Activated CD4-positive, CD25-positive, alpha-beta regulatory T cell treated with anti-CD3 and anti-CD28 coated beads, Interleukin-2, amount 50 U/mL, for 16 hours (primary cell): ENCODE data around the gene NOBOX.
"Not testable (repeated sequence)": the region's sequence is repeated elsewhere in the genome, so short reads cannot be mapped to it uniquely, and the experiment has no call there.

Experiments
- DNase-seq: peaks from one replicate; pipeline ENCODE4 v3.0.0-alpha.2; 2020; ENCODE audit warnings: low read depth, low spot score

NOBOX gene

DNA sequence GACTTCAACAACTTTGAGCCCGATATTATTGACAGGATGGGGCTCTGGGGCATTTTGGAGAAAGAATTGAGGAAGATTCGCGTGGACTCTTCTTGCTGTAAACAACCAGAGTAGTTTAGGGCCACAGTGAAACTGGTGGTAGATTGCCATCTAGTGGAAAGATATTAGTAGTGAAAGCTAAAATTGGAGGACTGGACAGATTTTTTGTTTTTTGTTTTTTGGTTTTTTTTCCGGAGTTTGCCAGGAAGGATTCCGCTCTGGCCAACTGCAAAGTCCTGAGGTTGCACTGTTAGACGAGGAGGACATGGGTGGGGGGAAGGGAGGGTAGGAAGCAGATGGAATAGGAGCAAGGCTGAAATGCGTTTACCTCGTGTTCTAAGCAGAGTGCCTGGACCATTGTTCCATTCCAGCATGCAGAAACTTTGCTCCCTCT is 11.7 kb downstream of the NOBOX start:
- DNase-seq = no peak

DNA sequence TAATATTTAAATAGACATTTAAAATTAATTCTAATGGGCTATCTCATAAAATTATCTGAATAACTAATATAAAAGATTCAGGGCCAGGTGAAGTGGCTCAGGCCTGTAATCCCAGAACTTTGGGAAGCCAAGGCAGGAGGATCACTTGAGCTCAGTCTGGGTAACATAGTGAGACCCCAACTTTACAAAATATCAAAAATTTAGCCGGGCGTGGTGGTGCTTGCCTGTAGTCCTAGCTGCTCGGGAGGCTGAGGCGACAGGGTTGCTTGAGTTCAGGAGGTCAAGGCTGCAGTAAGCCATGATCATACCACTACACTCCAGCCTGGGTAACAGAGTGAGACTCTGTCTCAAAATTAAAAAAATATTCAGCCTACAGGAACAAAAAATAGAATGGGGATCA is 12.5 kb downstream of the NOBOX start:
- no peak for DNase-seq

DNA sequence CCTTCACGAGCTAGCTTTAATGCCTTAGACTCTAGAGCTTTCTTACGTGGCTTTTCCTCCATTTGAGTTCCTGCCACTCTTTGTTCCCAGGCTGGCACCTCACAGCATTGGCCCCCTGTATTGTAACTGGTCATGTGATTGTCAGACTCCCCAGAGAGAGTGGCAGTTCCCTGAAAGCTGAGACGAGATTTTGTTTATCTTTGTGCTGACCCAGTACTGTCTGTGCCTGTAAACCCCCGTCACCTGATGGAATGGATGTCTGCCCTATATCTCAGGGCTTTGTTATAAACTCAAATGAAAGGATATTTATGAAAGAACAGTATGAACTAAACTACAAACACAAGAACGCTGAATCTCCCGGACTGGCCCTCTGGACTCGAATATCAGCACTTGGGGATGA is 13.0 kb downstream of the NOBOX start:
- DNase-seq = no peak

DNA sequence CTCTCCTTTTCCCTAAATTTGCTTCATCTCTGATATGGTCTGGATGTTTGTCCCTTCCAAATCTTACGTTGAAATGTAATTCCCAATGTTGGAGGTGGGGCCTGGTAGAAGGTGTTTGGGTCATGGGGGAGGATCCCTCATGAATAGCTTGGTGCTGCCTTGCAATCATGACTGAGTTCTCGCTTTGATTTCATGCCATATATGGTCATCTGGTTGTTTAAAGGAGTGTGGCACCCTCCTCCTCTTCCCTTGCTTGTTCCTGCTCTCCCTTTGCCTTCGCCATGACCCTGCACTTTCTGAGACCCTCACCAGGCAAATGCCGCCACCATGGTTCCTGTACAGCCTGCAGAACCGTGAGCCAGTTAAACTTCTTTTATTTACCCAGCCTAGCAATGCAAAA is 14.5 kb downstream of the NOBOX start:
- DNase-seq = no peak

DNA sequence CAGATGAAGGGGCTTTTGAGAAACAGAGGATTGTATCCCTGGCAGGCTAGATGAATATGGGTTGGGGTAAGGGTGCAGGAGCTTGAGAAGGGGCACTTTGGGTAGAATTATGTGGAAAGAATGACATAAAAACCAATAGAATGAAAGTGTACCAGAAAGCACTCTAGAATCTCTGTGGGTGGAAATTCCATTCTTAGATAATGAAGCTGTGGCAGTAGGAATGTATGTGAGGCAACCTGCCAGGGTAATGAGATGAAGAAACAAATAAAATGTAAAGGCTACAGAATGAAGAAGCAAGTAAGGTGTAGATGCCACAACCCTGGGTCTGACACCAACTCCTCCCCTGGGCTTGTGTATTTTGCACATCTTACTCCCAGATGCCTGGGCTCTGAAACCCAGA is 16.8 kb downstream of the NOBOX start:
- DNase-seq = no peak

DNA sequence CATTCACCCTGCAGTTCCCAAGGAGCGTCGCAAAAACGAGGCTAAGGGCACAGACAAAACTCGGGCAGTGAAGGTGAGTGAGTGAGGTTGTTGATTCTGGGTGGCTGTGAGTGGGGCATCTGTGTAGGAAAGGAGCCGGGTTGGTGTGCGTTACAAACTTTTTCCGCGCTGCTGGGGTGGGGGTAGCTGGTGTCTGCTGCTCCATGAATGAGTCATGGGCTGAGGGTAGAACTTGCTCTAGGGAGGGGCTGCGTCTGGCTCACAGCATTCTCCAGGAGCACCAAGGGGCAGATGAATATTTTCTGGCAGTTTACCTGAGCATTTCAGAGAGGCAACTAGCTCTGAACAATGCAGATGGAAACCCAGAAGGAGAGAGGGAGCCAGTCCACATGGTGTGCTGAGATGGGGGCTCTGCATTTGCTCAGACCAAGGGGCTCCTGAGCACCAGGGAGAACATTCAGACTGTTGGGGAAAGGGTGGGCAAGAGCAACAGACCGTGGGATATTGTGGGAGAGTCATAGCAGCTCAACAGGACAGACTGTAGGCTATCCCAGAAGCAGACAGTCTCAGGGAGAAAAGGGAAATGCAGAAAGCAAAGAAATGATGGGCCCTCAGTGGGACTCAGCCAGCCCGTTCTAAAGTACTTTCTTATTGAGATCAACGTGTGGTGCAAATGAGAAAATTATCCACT is 18.8 kb downstream of the NOBOX start:
- no peak for DNase-seq

DNA sequence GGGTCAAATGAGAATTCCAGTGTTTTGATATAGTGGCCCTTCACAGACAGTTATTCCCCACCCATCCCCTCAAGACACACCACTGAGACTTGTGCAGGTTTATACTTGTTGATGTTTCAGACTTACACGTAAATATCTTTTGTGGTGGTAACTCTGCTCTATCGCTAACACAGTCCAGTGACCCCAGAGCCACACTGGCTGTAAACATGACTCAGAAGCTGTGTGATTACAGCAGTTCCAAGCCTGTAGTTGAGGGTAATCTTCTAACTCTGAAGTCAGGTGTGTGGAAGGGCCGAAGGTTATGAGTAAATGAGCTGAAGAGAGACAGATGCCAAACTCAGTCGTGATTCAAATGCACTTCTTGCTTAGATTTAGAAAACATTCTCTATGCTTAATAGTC is 19.4 kb downstream of the NOBOX start:
- DNase-seq = no peak

DNA sequence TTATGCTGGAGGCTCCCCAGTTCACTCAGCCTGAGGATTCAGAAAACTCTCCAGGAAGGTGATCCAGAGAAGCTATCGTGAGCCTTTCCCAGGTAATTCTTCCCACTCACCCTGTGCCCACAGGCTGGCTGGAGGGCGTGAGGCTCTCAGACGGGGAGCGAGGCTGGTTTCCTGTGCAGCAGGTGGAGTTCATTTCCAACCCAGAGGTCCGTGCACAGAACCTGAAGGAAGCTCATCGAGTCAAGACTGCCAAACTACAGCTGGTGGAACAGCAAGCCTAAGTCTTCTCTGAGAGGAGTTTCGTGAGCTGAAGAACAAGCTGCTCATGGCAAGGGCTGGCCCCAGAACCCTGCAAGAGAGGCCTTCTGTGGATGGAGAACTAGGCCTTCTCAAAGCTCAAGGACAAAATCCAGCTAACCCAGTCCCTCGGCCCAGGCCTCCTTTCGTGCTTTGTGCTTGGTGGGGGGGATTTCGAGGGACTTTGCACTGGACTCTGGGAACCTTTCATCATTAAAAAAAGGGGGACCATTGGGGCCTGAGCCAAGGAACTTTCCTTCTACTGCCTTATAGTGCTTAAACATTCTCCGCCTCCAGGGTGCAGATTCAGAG is 23.6 kb downstream of the NOBOX start:
- DNase-seq = no peak

DNA sequence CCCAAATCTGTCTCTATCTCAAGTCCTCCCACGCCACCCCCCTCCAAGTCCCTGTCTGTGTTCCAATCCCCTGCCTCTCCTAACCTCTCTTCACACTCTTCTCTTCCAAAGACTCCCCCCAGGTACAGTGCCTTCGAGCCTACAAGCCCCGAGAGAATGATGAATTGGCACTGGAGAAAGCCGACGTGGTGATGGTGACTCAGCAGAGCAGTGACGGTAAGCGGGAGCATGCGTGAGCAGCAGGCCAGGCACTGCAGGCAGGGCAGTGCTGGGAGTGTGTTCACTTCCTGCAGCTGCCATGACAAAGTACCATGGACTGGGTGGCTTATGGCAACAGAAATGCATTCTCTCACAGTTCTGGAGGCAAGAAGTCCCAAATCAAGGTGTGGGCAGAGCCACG is 24.8 kb downstream of the NOBOX start:
- DNase-seq = no peak

DNA sequence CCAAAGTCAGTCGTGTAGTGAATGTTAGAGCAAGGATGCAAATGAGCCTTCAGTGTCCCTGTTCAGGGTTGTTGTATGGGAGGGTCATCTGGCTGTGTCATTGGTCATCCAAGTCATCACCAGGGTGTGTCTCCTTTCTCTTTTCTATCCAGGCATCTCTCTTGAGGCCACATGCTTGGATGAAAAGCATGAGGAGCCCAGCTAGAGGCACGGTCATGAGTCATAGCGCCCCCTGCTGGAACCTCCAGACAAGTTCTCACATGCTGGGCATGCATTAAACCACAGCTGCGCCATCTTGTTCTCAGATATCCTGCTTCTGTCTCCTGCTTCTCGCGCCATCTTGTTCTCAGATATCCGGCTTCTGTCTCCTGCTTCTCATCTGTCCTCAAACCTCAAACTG is 34.3 kb downstream of the NOBOX start:
- not testable (repeated sequence) for DNase-seq

DNA sequence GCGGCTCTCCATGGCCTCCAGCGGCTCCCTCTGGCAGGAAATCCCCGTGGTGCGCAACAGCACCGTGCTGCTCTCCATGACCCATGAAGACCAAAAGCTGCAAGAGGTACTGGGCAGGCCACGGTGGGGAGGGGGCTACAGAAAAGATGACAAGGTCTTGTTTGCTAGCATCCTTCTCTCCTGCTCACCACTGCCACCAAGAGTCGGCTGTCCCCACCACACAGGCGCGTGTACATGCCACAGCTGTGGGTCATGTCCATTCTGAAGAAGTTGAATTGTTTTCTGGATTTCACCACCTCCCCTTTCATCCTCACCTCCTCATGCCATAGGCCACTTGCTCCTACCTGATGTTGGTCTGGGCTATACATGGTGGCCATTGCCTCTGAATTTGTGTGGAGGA is 36.2 kb downstream of the NOBOX start:
- not testable (repeated sequence) for DNase-seq

DNA sequence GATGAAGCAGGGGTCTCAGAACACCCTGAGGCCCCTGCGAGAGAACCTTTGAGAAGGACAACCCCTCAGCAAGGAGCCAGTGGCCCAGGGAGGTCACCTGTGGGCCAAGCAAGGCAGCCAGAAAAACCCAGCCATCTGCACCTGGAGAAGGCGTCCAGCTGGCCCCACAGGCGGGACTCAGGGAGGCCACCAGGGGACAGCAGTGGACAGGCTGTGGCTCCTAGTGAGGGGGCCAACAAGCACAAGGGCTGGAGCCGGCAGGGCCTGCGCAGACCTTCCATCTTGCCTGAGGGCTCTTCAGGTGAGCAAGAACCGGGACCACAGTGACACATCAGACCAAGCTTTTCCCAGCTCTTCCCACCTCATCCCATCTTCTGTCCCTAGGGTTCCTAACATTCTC is 38.0 kb downstream of the NOBOX start:
- DNase-seq = not testable (repeated sequence)

DNA sequence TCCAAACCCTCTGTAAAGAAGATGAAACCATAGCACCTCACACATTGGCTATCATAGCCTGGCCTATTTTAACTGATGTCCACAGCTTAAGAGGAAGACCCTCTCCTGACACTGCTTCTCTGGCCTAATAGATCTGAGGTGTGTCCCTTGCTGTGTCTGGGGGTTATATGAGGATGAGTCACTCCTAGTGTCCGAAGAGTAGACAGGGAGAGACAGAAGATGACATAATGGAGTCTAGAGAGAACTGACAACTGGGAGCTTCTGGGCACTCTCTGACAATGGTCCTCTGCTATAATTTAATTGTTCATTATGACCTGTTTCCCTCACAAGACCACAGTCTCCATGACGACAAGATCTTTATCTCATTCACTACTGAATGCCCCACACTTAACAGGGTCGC is 41.4 kb downstream of the NOBOX start:
- DNase-seq = not testable (repeated sequence)

DNA sequence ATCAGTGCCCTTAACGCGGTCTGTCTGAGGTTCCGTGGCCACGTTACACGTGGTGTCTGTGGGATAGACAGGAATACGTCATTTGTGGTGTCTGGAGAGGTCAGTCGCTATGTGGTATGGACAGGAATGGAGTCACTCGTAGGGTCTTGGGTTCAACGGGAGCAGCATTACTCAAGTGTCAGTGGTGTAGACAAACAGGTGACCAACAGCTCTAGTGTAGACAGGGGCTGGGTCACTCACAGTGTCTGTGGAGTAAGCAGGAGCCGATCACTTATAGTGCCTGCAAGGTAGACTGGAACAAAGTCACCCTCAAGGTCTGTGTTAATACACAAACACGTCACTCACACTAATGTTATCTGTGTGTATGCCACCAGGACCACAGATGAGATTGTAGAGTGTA is 46.6 kb downstream of the NOBOX start:
- DNase-seq = not testable (repeated sequence)

DNA sequence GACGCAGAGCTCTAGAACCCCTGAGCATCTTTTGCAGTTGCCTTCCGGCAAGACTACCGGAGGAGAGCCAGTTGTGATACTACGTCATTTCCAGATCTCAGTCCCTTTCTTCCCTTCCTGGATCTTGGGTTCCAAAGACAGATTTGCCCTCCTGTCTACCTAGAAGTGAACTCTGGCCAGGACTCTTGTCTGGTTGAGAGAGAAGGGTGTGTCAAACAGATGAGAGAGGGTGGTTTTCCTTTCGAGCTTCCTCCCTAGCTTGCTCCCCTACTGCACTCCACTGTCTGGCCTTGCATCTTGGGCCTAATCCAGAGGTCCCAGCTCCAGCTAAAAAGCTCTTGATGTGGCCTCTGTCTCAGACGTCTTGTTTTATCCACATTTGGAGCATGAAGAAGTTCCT is 47.3 kb downstream of the NOBOX start:
- not testable (repeated sequence) for DNase-seq

DNA sequence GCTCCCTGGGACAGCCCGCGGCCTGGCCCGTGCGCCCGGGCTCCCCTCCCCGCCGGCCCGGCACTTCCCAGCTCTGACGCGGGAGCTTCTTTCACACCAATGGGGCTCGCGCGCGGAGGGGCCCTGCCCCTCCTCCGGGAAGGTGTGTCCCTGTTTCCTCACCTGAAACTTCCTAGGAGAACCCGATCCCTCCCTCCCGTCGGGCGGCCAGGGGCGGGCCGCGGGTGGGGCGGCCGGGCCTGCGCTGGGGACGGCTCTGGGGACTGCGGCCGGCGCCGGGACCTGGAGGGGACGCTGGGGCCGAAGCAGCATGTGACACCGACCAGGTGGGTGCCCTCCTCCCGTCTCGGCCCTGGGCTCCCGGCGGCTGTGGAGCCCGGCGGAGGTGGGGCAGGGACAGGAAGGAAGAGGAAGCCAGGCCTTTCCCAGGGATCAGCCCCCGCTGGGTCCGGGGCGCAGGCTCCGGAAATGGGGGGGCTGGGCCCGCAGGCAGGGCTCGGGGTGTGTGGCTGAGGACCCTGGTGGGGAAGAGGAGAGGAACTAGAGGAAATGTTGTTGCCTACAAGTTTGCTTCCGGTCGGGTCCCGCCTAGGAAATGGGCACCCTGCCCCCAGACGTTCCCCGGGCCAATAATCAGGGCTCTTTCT is 48.2 kb downstream of the NOBOX start, which contains the start of gene ARHGEF5:
ARHGEF5 (plus strand) TSS at position 227 of the 647 bp plus-strand sequence. CDS start 7,268 bp downstream, outside the sequence.
- DNase-seq = not testable (repeated sequence)

DNA sequence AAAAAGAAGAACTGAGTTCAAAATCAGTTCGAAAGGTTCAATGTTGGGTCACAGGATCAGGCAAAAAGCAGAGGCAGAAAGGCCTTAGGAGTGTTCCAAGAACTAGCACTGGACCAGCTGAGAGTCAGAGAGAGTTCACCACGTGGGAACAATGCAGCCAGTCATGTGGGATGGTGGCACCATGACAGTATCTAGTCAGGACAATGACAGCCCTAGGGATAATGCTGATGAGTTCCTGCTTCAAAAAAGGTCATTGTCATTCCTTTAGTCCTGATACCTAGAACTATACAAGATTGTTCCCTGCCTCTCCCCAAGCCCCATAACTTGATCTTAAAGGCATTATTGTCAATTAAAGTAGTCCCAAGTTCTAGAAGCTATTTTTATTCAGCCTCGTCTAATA is 51.8 kb downstream of the NOBOX start:
- DNase-seq = not testable (repeated sequence)

DNA sequence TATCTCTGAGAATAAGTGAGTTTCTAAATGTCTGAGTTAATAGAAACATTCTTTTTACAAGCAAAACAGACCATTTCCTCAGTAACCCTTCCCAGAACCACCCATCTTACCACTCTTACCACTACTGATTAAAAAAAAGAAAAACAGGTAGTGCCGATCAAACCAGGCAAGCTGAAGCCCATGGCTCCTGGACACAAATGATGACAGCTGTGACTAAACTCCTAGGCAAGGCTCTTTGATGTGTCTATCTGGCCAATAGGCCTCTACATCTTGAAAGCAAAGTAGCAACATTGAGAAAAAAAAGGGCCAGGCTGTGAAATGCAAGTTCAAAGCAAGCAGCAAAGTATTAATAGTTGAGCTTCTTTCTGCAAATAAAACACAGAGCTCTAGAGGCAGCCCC is 54.9 kb downstream of the NOBOX start:
- DNase-seq = not testable (repeated sequence)
